ENCODE results near the gene ARID5B. TPM values are rescaled to one million over a fixed set of nuclear protein-coding genes. Genes with fewer than 3 reads are reported as not detected.

ARID5B gene
- total and polyA plus RNA-seq, 2 experiments from 2014 or later = 1.3 to 1.6 TPM

DNA sequence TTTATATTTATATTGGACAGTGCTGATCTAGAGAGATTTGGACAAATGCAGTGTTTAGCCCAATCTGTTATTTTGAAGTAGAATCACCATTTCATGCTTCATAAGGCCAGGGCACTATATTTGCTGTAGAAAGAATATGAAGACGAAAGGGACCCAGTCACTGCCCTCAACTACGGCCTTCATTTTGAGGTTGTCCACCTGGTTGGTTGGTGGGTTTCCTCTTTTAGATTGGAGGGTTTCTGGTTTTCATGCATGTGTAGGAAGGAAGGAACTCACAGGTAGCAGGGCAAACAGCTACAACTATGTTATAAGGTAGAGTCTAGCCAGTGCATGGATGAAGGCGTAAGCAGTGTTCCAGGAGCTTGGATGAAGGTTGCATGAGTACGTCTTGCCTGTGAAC, 56.3 kb downstream of the ARID5B start:
- Histone ChIP-seq H3K4me1 (ENCODE audit: insufficient read depth) (no peaks in the 10 kb centered on the region), H4K20me1 (replicated peaks; ENCODE audit: insufficient read depth) (no peaks in the 10 kb centered on the region), H3F3A (replicated peaks; ENCODE audit: low read depth) (no peaks in the 10 kb centered on the region), H3K27ac (ENCODE audit: low read depth) (no peak overlapping the region), H3K79me2 (replicated peaks; ENCODE audit: insufficient read depth) (no peaks in the 10 kb centered on the region), H3K27me3 (ENCODE audit: insufficient read depth) (no peaks in the 10 kb centered on the region), H3K9me2 (ENCODE audit: insufficient read depth) (no peaks in the 10 kb centered on the region), H3K4me3 (no peak overlapping the region), H2AFZ (no peak overlapping the region), H3K4me2 (no peak overlapping the region), H3K36me3 (ENCODE audit: insufficient read depth) (no peaks in the 10 kb centered on the region)
- no peaks in the 10 kb centered on the region for H3K4me1 Mint-ChIP-seq
- DNase-seq (ENCODE audit: low spot score) = no peak
- ATAC-seq = no peak
- no peaks in the 10 kb centered on the region for H3K36me3 Mint-ChIP-seq (ENCODE audit: low read depth)
- no peak overlapping the region for H3K27ac Mint-ChIP-seq
- TF ChIP-seq, protein P1, sequence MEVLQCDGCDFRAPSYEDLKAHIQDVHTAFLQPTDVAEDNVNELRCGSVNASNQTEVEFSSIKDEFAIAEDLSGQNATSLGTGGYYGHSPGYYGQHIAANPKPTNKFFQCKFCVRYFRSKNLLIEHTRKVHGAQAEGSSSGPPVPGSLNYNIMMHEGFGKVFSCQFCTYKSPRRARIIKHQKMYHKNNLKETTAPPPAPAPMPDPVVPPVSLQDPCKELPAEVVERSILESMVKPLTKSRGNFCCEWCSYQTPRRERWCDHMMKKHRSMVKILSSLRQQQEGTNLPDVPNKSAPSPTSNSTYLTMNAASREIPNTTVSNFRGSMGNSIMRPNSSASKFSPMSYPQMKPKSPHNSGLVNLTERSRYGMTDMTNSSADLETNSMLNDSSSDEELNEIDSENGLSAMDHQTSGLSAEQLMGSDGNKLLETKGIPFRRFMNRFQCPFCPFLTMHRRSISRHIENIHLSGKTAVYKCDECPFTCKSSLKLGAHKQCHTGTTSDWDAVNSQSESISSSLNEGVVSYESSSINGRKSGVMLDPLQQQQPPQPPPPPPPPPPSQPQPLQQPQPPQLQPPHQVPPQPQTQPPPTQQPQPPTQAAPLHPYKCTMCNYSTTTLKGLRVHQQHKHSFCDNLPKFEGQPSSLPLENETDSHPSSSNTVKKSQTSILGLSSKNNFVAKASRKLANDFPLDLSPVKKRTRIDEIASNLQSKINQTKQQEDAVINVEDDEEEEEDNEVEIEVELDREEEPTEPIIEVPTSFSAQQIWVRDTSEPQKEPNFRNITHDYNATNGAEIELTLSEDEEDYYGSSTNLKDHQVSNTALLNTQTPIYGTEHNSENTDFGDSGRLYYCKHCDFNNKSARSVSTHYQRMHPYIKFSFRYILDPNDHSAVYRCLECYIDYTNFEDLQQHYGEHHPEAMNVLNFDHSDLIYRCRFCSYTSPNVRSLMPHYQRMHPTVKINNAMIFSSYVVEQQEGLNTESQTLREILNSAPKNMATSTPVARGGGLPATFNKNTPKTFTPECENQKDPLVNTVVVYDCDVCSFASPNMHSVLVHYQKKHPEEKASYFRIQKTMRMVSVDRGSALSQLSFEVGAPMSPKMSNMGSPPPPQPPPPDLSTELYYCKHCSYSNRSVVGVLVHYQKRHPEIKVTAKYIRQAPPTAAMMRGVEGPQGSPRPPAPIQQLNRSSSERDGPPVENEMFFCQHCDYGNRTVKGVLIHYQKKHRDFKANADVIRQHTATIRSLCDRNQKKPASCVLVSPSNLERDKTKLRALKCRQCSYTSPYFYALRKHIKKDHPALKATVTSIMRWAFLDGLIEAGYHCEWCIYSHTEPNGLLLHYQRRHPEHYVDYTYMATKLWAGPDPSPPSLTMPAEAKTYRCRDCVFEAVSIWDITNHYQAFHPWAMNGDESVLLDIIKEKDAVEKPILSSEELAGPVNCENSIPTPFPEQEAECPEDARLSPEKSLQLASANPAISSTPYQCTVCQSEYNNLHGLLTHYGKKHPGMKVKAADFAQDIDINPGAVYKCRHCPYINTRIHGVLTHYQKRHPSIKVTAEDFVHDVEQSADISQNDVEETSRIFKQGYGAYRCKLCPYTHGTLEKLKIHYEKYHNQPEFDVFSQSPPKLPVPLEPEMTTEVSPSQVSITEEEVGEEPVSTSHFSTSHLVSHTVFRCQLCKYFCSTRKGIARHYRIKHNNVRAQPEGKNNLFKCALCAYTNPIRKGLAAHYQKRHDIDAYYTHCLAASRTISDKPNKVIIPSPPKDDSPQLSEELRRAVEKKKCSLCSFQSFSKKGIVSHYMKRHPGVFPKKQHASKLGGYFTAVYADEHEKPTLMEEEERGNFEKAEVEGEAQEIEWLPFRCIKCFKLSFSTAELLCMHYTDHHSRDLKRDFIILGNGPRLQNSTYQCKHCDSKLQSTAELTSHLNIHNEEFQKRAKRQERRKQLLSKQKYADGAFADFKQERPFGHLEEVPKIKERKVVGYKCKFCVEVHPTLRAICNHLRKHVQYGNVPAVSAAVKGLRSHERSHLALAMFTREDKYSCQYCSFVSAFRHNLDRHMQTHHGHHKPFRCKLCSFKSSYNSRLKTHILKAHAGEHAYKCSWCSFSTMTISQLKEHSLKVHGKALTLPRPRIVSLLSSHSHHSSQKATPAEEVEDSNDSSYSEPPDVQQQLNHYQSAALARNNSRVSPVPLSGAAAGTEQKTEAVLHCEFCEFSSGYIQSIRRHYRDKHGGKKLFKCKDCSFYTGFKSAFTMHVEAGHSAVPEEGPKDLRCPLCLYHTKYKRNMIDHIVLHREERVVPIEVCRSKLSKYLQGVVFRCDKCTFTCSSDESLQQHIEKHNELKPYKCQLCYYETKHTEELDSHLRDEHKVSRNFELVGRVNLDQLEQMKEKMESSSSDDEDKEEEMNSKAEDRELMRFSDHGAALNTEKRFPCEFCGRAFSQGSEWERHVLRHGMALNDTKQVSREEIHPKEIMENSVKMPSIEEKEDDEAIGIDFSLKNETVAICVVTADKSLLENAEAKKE (CRISPR knock-in tag; IDR thresholded peaks at IDR 0.05) = no peak
- TF ChIP-seq, protein P2, sequence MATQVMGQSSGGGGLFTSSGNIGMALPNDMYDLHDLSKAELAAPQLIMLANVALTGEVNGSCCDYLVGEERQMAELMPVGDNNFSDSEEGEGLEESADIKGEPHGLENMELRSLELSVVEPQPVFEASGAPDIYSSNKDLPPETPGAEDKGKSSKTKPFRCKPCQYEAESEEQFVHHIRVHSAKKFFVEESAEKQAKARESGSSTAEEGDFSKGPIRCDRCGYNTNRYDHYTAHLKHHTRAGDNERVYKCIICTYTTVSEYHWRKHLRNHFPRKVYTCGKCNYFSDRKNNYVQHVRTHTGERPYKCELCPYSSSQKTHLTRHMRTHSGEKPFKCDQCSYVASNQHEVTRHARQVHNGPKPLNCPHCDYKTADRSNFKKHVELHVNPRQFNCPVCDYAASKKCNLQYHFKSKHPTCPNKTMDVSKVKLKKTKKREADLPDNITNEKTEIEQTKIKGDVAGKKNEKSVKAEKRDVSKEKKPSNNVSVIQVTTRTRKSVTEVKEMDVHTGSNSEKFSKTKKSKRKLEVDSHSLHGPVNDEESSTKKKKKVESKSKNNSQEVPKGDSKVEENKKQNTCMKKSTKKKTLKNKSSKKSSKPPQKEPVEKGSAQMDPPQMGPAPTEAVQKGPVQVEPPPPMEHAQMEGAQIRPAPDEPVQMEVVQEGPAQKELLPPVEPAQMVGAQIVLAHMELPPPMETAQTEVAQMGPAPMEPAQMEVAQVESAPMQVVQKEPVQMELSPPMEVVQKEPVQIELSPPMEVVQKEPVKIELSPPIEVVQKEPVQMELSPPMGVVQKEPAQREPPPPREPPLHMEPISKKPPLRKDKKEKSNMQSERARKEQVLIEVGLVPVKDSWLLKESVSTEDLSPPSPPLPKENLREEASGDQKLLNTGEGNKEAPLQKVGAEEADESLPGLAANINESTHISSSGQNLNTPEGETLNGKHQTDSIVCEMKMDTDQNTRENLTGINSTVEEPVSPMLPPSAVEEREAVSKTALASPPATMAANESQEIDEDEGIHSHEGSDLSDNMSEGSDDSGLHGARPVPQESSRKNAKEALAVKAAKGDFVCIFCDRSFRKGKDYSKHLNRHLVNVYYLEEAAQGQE (IDR thresholded peaks at IDR 0.05; ENCODE audit: unreplicated experiment) = no peak
- no peak for TF ChIP-seq EZH2 (IDR thresholded peaks at IDR 0.05; ENCODE audit: low read depth, unreplicated experiment)
- TF ChIP-seq ZNF331 (CRISPR knock-in tag; IDR thresholded peaks at IDR 0.05; ENCODE audit: low read depth) = no peak
- TF ChIP-seq CREB1 (CRISPR knock-in tag; IDR thresholded peaks at IDR 0.05; ENCODE audit: low read depth) = no peak
- no peak for TF ChIP-seq POLR2AphosphoS5 (IDR thresholded peaks at IDR 0.05; ENCODE audit: low read depth)
- TF ChIP-seq JUNB (IDR thresholded peaks at IDR 0.05; ENCODE audit: unreplicated experiment) = no peak
- TF ChIP-seq, protein P3, sequence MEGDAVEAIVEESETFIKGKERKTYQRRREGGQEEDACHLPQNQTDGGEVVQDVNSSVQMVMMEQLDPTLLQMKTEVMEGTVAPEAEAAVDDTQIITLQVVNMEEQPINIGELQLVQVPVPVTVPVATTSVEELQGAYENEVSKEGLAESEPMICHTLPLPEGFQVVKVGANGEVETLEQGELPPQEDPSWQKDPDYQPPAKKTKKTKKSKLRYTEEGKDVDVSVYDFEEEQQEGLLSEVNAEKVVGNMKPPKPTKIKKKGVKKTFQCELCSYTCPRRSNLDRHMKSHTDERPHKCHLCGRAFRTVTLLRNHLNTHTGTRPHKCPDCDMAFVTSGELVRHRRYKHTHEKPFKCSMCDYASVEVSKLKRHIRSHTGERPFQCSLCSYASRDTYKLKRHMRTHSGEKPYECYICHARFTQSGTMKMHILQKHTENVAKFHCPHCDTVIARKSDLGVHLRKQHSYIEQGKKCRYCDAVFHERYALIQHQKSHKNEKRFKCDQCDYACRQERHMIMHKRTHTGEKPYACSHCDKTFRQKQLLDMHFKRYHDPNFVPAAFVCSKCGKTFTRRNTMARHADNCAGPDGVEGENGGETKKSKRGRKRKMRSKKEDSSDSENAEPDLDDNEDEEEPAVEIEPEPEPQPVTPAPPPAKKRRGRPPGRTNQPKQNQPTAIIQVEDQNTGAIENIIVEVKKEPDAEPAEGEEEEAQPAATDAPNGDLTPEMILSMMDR (conservative IDR thresholded peaks at IDR 0.05; ENCODE audit: low read depth in 2 of 2) = no peak
- no peak for TF ChIP-seq STAT1 (IDR thresholded peaks at IDR 0.05; ENCODE audit: unreplicated experiment)
- no peak for TF ChIP-seq NANOG (IDR thresholded peaks at IDR 0.05; ENCODE audit: borderline replicate concordance)
- TF ChIP-seq EZH2phosphoT487 (IDR thresholded peaks at IDR 0.05; ENCODE audit: unreplicated experiment) = no peak
- TF ChIP-seq, protein P4, sequence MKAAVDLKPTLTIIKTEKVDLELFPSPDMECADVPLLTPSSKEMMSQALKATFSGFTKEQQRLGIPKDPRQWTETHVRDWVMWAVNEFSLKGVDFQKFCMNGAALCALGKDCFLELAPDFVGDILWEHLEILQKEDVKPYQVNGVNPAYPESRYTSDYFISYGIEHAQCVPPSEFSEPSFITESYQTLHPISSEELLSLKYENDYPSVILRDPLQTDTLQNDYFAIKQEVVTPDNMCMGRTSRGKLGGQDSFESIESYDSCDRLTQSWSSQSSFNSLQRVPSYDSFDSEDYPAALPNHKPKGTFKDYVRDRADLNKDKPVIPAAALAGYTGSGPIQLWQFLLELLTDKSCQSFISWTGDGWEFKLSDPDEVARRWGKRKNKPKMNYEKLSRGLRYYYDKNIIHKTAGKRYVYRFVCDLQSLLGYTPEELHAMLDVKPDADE (IDR thresholded peaks at IDR 0.05) = no peak
- no peak for TF ChIP-seq ZNF114 (CRISPR knock-in tag; IDR thresholded peaks at IDR 0.05)
- H3K9me3 Mint-ChIP-seq = no peaks in the 10 kb centered on the region
- no peaks in the 10 kb centered on the region for H3K27me3 Mint-ChIP-seq (ENCODE audit: insufficient read depth, low read depth, poor library complexity)
- no peak overlapping the region for H3K4me3 Mint-ChIP-seq

Measured in GM23338 (cell line).